DOHH2 (cell line): ENCODE results near the gene LARGE1.

Source experiments
- H3F3A ChIP-seq: fragments of 200-600 bp; sonication (generic), shearing (Covaris generic); 2 replicates; pipeline ENCODE4 v1.6.0; 2016; ENCODE audit warnings: antibody characterized with exemption, mild to moderate bottlenecking; ENCODE audit not compliant: control insufficient read depth, insufficient read depth
- H3K27ac ChIP-seq: fragments of 200-600 bp; sonication (generic); 2 replicates; pipeline ENCODE4 v1.5.1; 2014; ENCODE audit warnings: low read depth, mild to moderate bottlenecking, low read length, moderate library complexity
- H3K27me3 ChIP-seq: fragments of 200-600 bp; sonication (generic); 2 replicates; pipeline ENCODE4 v1.6.1; 2014; ENCODE audit warnings: mild to moderate bottlenecking, low read length, mixed read lengths; ENCODE audit not compliant: control insufficient read depth
- H3K36me3 ChIP-seq: fragments of 200-600 bp; sonication (generic); 2 replicates; pipeline ENCODE4 v1.6.1; 2014; ENCODE audit warnings: mild to moderate bottlenecking, low read length, moderate library complexity, mixed read lengths; ENCODE audit not compliant: control insufficient read depth
- H3K4me1 ChIP-seq: fragments of 200-600 bp; sonication (generic); 2 replicates; pipeline ENCODE4 v1.6.1; 2014; ENCODE audit warnings: mild to moderate bottlenecking, low read length, mixed read lengths; ENCODE audit not compliant: control insufficient read depth
- H3K4me2 ChIP-seq: fragments of 200-600 bp; sonication (generic); 2 replicates; pipeline ENCODE4 v1.6.0; 2014; ENCODE audit warnings: mild to moderate bottlenecking, low read length, moderate library complexity
- H3K4me3 ChIP-seq: fragments of 200-600 bp; sonication (generic); 2 replicates; pipeline ENCODE4 v1.5.1; 2014; ENCODE audit warnings: mild to moderate bottlenecking, low read length, mixed read lengths
- H3K79me2 ChIP-seq: fragments of 200-600 bp; sonication (generic); 2 replicates; pipeline ENCODE4 v1.6.1; 2014; ENCODE audit warnings: mild to moderate bottlenecking, low read length, mixed read lengths; ENCODE audit not compliant: control insufficient read depth
- H3K9me2 ChIP-seq: fragments of 200-600 bp; sonication (generic); replicated peaks from 2 replicates; pipeline ENCODE4 v1.6.1; 2014; ENCODE audit warnings: mild to moderate bottlenecking, low read length, mixed read lengths; ENCODE audit not compliant: control insufficient read depth
- H3K9me3 ChIP-seq: fragments of 200-600 bp; sonication (generic); 2 replicates; pipeline ENCODE4 v1.6.1; 2014; ENCODE audit warnings: antibody characterized with exemption, low read length, mixed read lengths; ENCODE audit not compliant: control insufficient read depth, insufficient read depth
- H4K20me1 ChIP-seq: fragments of 200-600 bp; sonication (generic); 2 replicates; pipeline ENCODE4 v1.6.0; 2014; ENCODE audit warnings: low read depth, mild to moderate bottlenecking, antibody characterized with exemption, low read length, moderate library complexity; ENCODE audit not compliant: control insufficient read depth, insufficient read depth
- CTCF ChIP-seq: fragments of 200-600 bp; sonication (generic); IDR thresholded peaks from one replicate; pipeline ENCODE4 v1.5.1; 2014; ENCODE audit warnings: antibody characterized with exemption, mild to moderate bottlenecking, low read depth, low read length; ENCODE audit not compliant: poor library complexity, severe bottlenecking
- EZH2phosphoT487 ChIP-seq: fragments of 200-600 bp; sonication (generic); IDR thresholded peaks from 2 replicates; pipeline ENCODE4 v1.6.1; 2017; ENCODE audit warnings: borderline replicate concordance, mild to moderate bottlenecking, antibody characterized with exemption, low read length, moderate library complexity, mixed read lengths

The LARGE1 gene

GRCh38 chr22:33512908-33513307, 407.4 kb downstream of the LARGE1 start:
- TF ChIP-seq CTCF (no peak), EZH2phosphoT487 (no peak)

DNA sequence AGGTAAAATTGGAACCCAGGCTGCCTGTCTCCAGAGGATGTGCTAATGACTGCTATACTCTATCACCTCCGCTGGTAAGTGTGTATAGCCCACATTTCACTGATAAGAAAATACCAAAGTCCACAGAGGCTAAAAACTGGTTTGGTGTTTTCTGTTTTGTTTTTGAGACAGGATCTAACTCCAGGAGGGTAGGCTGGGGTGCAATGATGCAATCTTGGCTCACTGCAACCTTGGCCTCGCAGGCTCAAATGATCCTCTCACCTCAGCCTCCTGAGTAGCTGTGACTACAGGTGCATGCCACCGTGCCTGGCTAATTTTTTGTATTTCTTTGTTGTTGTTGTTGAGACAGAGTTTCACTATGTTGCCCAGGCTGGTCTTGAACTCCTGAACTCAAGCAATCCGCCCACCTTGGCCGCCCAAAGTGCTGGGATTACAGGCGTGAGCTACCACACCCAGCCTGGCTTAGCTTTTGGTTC, 409.8 kb downstream of the LARGE1 start:
- Histone ChIP-seq H4K20me1 (no peaks in the 10 kb centered on the region), H3K4me2 (no peak overlapping the region), H3K27me3 (peaks cover 22% of the 10 kb centered on the region), H3K79me2 (no peaks in the 10 kb centered on the region), H3K4me3 (no peak overlapping the region), H3K9me3 (no peaks in the 10 kb centered on the region), H3K9me2 (no peaks in the 10 kb centered on the region), H3F3A (no peaks in the 10 kb centered on the region), H3K27ac (no peak overlapping the region), H3K4me1 (no peaks in the 10 kb centered on the region), H3K36me3 (no peaks in the 10 kb centered on the region)
- TF ChIP-seq CTCF = no peak
- no peak for TF ChIP-seq EZH2phosphoT487

More at GRCh38 chr22:33512908-33513307, 407.4 kb downstream of the LARGE1 start:
- H3K79me2 ChIP-seq = no peaks in the 10 kb centered on the region
- no peaks in the 10 kb centered on the region for H3K4me1 ChIP-seq
- H3K9me3 ChIP-seq = no peaks in the 10 kb centered on the region
- H3F3A ChIP-seq = no peaks in the 10 kb centered on the region
- no peaks in the 10 kb centered on the region for H4K20me1 ChIP-seq
- H3K4me2 ChIP-seq = no peak overlapping the region
- no peaks in the 10 kb centered on the region for H3K36me3 ChIP-seq
- H3K27ac ChIP-seq = no peak overlapping the region
- peaks cover 16% of the 10 kb centered on the region for H3K27me3 ChIP-seq
- H3K9me2 ChIP-seq = no peaks in the 10 kb centered on the region
- no peak overlapping the region for H3K4me3 ChIP-seq

GRCh38 chr22:33504941-33505625, 415.2 kb downstream of the LARGE1 start:
- no peaks in the 10 kb centered on the region for H3K79me2 ChIP-seq
- no peak overlapping the region for H3K4me3 ChIP-seq
- TF ChIP-seq CTCF = no peak
- TF ChIP-seq EZH2phosphoT487 = no peak
- no peaks in the 10 kb centered on the region for H3K36me3 ChIP-seq
- peaks cover 20% of the 10 kb centered on the region for H3K27me3 ChIP-seq
- H4K20me1 ChIP-seq = no peaks in the 10 kb centered on the region
- H3F3A ChIP-seq = no peaks in the 10 kb centered on the region
- H3K4me2 ChIP-seq = no peak overlapping the region
- H3K9me3 ChIP-seq = no peaks in the 10 kb centered on the region
- H3K27ac ChIP-seq = no peak overlapping the region
- H3K9me2 ChIP-seq = no peaks in the 10 kb centered on the region
- no peaks in the 10 kb centered on the region for H3K4me1 ChIP-seq
